ENCODE measurements around the gene TREM1. TPM values are rescaled to one million over a fixed set of nuclear protein-coding genes. Genes with fewer than 3 reads are reported as not detected.

Gene TREM1
- total RNA-seq, 1 donor from 2014 or later: 0.20 TPM

DNA sequence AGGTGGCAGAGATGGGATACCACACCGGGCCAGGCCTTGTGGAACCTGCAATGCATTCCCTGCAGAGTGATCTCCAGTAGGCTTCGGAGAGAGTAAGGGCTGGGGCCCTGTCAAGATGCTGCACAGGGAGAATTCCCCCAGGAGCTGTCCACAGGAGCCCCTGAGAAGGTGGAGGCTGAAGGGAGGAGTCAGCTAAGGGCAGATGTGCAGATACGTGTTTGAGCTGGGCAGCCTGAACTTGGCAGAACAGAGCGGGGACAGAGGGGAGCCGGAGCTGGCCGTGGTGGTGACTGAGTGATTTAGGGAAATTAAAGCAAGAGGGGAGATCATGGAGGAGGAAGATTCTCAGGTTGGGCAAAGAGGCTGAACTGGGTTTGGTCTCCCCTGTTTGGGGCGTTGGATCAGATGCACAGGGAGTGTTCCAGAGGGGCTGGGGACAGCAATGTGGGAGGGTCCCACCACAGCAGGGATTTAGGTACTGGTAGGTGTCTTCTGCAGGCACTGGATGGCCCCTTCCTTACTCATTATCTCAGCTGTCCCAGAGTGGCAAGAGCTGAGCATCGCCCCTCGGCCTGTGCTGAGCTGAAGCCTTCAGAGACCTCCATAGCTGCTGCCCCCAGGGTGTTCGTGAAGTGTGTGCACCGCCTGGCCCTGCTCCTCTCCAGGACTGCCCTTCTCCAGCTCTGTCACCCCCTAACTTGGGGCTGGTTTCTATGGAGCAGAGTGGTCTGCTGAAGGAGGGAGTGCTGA lies 45.1 kb upstream of the TREM1 start:
- FAIRE-seq (no peak), DNase-seq (ENCODE audit: low read depth) (no peak)
- Histone ChIP-seq H3K79me2 (ENCODE audit: insufficient read depth, low read length) (no peaks in the 10 kb centered on the region), H4K20me1 (ENCODE audit: insufficient read depth, low read length) (no peaks in the 10 kb centered on the region), H3K27me3 (ENCODE audit: insufficient read depth, low read length) (peaks cover 22% of the 10 kb centered on the region), H3K4me1 (ENCODE audit: insufficient read depth, low read length) (no peaks in the 10 kb centered on the region), H3K9ac (ENCODE audit: low read length) (no peak overlapping the region), H3K4me2 (ENCODE audit: low read length) (no peak overlapping the region), H3K36me3 (ENCODE audit: insufficient read depth, low read length) (no peaks in the 10 kb centered on the region), H3K4me3 (ENCODE audit: insufficient read depth, low read depth, low read length) (no peak overlapping the region), H3K9me3 (ENCODE audit: insufficient read depth, low read depth, low read length) (no peaks in the 10 kb centered on the region), H2AFZ (ENCODE audit: low read depth, low read length) (no peak overlapping the region), H3K27ac (ENCODE audit: low read depth, low read length) (no peak overlapping the region)
- Mint-ChIP-seq H3K27me3 (ENCODE audit: low read depth, unreplicated experiment) (peaks cover 36% of the 10 kb centered on the region), H3K9me3 (ENCODE audit: unreplicated experiment) (no peaks in the 10 kb centered on the region), H3K4me1 (ENCODE audit: low read depth, unreplicated experiment) (no peaks in the 10 kb centered on the region), H3K4me3 (ENCODE audit: unreplicated experiment) (no peak overlapping the region), H3K27ac (ENCODE audit: unreplicated experiment) (peak overlapping the region; percentile 41), H3K36me3 (ENCODE audit: low read depth, unreplicated experiment) (no peaks in the 10 kb centered on the region)
- TF ChIP-seq, protein P1, sequence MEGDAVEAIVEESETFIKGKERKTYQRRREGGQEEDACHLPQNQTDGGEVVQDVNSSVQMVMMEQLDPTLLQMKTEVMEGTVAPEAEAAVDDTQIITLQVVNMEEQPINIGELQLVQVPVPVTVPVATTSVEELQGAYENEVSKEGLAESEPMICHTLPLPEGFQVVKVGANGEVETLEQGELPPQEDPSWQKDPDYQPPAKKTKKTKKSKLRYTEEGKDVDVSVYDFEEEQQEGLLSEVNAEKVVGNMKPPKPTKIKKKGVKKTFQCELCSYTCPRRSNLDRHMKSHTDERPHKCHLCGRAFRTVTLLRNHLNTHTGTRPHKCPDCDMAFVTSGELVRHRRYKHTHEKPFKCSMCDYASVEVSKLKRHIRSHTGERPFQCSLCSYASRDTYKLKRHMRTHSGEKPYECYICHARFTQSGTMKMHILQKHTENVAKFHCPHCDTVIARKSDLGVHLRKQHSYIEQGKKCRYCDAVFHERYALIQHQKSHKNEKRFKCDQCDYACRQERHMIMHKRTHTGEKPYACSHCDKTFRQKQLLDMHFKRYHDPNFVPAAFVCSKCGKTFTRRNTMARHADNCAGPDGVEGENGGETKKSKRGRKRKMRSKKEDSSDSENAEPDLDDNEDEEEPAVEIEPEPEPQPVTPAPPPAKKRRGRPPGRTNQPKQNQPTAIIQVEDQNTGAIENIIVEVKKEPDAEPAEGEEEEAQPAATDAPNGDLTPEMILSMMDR (IDR thresholded peaks at IDR 0.05; ENCODE audit: insufficient read depth, low read depth, low read length): no peak
- no peak for TF ChIP-seq EZH2 (IDR thresholded peaks at IDR 0.05; ENCODE audit: insufficient read depth, low read length)

DNA sequence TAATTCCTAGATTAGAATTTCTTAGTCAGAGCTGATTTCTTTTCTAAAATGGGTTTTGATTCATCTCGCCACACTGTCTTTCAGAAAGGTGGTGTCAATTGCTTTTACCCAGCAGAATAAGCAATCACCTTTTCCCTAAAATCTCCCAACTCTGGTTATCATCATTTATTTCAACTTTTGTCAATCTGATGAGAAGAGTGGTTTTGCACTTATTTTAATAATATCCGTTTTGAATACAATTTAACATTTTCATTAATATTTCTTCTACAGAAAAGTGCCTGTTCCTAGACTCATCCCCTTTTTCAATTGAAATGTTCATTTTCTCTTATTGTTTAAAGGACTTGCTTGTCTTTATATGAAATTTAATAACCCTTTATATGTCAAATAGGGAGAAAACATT lies 40.7 kb upstream of the TREM1 start:
- Histone ChIP-seq H3K4me2 (ENCODE audit: low read length) (no peak overlapping the region), H3K27me3 (ENCODE audit: insufficient read depth, low read length) (peaks cover 40% of the 10 kb centered on the region), H3K36me3 (ENCODE audit: insufficient read depth, low read length) (no peaks in the 10 kb centered on the region), H4K20me1 (ENCODE audit: insufficient read depth, low read length) (no peaks in the 10 kb centered on the region), H3K4me1 (ENCODE audit: insufficient read depth, low read length) (no peaks in the 10 kb centered on the region), H3K9me3 (ENCODE audit: insufficient read depth, low read depth, low read length) (no peaks in the 10 kb centered on the region), H3K4me3 (ENCODE audit: insufficient read depth, low read depth, low read length) (no peak overlapping the region), H2AFZ (ENCODE audit: low read depth, low read length) (no peak overlapping the region), H3K9ac (ENCODE audit: low read length) (no peak overlapping the region), H3K27ac (ENCODE audit: low read depth, low read length) (no peak overlapping the region), H3K79me2 (ENCODE audit: insufficient read depth, low read length) (no peaks in the 10 kb centered on the region)
- TF ChIP-seq EZH2 (IDR thresholded peaks at IDR 0.05; ENCODE audit: insufficient read depth, low read length): no peak
- TF ChIP-seq, protein P1 (IDR thresholded peaks at IDR 0.05; ENCODE audit: insufficient read depth, low read depth, low read length): no peak
- no peak overlapping the region for H3K4me3 Mint-ChIP-seq (ENCODE audit: unreplicated experiment)
- DNase-seq (ENCODE audit: low read depth) (no peak), FAIRE-seq (no peak)
- H3K27me3 Mint-ChIP-seq (ENCODE audit: low read depth, unreplicated experiment): peaks cover 17% of the 10 kb centered on the region
- no peaks in the 10 kb centered on the region for H3K9me3 Mint-ChIP-seq (ENCODE audit: unreplicated experiment)
- H3K4me1 Mint-ChIP-seq (ENCODE audit: low read depth, unreplicated experiment): no peaks in the 10 kb centered on the region
- no peak overlapping the region for H3K27ac Mint-ChIP-seq (ENCODE audit: unreplicated experiment)
- H3K36me3 Mint-ChIP-seq (ENCODE audit: low read depth, unreplicated experiment): no peaks in the 10 kb centered on the region

DNA sequence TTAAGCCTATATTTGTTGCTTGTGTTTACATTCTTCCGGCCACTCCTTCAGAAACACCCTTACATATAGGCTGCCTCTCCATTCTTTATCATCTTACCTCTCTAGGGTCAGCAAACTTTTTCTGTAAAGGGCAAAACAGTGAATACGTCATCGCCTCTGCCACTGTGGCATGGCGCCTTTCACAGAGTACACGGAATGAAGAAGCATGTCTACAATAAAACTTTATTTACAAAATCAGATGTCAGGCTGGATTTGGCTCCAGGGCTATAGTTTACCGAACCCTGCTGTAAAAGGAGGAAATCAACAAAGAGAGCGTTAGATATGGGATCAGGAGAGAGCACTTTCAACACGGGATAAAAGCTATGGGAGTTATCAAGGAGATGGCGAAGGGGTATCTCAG lies 39.6 kb upstream of the TREM1 start:
- Histone ChIP-seq H3K4me1 (ENCODE audit: insufficient read depth, low read length) (no peaks in the 10 kb centered on the region), H3K36me3 (ENCODE audit: insufficient read depth, low read length) (no peaks in the 10 kb centered on the region), H3K4me2 (ENCODE audit: low read length) (no peak overlapping the region), H3K79me2 (ENCODE audit: insufficient read depth, low read length) (no peaks in the 10 kb centered on the region), H3K9me3 (ENCODE audit: insufficient read depth, low read depth, low read length) (no peaks in the 10 kb centered on the region), H3K4me3 (ENCODE audit: insufficient read depth, low read depth, low read length) (no peak overlapping the region), H3K9ac (ENCODE audit: low read length) (no peak overlapping the region), H2AFZ (ENCODE audit: low read depth, low read length) (no peak overlapping the region), H3K27ac (ENCODE audit: low read depth, low read length) (no peak overlapping the region), H4K20me1 (ENCODE audit: insufficient read depth, low read length) (no peaks in the 10 kb centered on the region), H3K27me3 (ENCODE audit: insufficient read depth, low read length) (peaks cover 39% of the 10 kb centered on the region)
- peaks cover 2% of the 10 kb centered on the region for H3K4me1 Mint-ChIP-seq (ENCODE audit: low read depth, unreplicated experiment)
- no peak overlapping the region for H3K27ac Mint-ChIP-seq (ENCODE audit: unreplicated experiment)
- H3K9me3 Mint-ChIP-seq (ENCODE audit: unreplicated experiment): no peaks in the 10 kb centered on the region
- no peak overlapping the region for H3K4me3 Mint-ChIP-seq (ENCODE audit: unreplicated experiment)
- DNase-seq (ENCODE audit: low read depth) (no peak), FAIRE-seq (no peak)
- peaks cover 2% of the 10 kb centered on the region for H3K36me3 Mint-ChIP-seq (ENCODE audit: low read depth, unreplicated experiment)
- peaks cover 7% of the 10 kb centered on the region for H3K27me3 Mint-ChIP-seq (ENCODE audit: low read depth, unreplicated experiment)
- TF ChIP-seq, protein P1 (IDR thresholded peaks at IDR 0.05; ENCODE audit: insufficient read depth, low read depth, low read length): no peak
- TF ChIP-seq EZH2 (IDR thresholded peaks at IDR 0.05; ENCODE audit: insufficient read depth, low read length): no peak

Data from astrocyte (in vitro differentiated cells and primary cell).